ENCODE measurements around the gene CCDC50. TPM values are rescaled to one million over a fixed set of nuclear protein-coding genes. Genes with fewer than 3 reads are reported as not detected.

The CCDC50 gene
- total and polyA plus RNA-seq, 2 donors (not counting 3 experiments of a cell fraction or from before 2014, with no cell fraction given) = 44.4 to 137 TPM

DNA sequence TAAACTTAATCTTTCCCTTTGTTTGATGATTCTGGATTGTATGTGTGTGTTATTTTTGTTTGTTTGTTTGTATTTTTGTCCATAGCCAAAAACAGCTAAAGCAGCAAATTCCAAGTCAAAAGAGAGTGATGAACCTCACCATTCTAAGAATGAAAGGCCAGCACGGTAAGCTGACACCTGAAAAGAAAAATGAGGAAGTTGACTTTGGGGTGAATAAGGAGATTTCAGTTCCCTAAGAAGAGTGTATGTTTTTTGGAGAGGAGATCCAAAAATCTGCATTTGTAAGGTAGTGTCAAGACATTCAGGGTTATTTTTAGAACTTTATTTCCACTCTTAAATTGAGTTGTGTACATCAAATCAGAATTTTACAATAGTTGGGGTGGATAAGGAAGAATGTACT is 53.5 kb downstream of the CCDC50 start:
- FAIRE-seq (no peak), DNase-seq (ENCODE audit: low read depth, low spot score) (no peak)
- Histone ChIP-seq H3K79me2 (ENCODE audit: control insufficient read depth, insufficient read depth, low read length) (peaks cover 30% of the 10 kb centered on the region), H3K9me3 (replicated peaks; ENCODE audit: control insufficient read depth, insufficient read depth, low read length) (no peaks in the 10 kb centered on the region), H3K27ac (ENCODE audit: insufficient read depth, low read depth, low read length) (no peak overlapping the region), H2AFZ (ENCODE audit: low read depth, low read length) (no peak overlapping the region), H3K9me1 (replicated peaks; ENCODE audit: control insufficient read depth, extremely low read depth, insufficient read depth, low read length) (no peaks in the 10 kb centered on the region), H3K36me3 (ENCODE audit: control insufficient read depth in 2 of 2, extremely low read depth in 1 of 2, insufficient read depth in 2 of 2, low read length in 2 of 2) (peaks cover 10 to 17% of the 10 kb centered on the region in 2 experiments), H4K20me1 (replicated peaks; ENCODE audit: control insufficient read depth, extremely low read depth, insufficient read depth, low read length) (peaks cover 3% of the 10 kb centered on the region), H3K4me3 (replicated peaks in 1 of 3; ENCODE audit: insufficient read depth in 1 of 3, low read depth in 1 of 3, low read length in 3 of 3) (no peak overlapping the region), H3K4me2 (ENCODE audit: insufficient read depth, low read length) (no peak overlapping the region), H3K27me3 (ENCODE audit: control insufficient read depth in 2 of 2, insufficient read depth in 2 of 2, low read length in 2 of 2) (no peaks in the 10 kb centered on the region), H3K9ac (replicated peaks; ENCODE audit: extremely low read depth, insufficient read depth, low read length) (no peak overlapping the region), H3K4me1 (ENCODE audit: control insufficient read depth, extremely low read depth, insufficient read depth, low read length) (peaks cover 11% of the 10 kb centered on the region)
- dilution Hi-C loops (cut with MboI; ENCODE audit: extremely low pct_ligation_motif_present, low sequenced_read_pairs) = no loop called here
- POLR2A ChIA-PET = no interaction called here
- TF ChIP-seq POLR2AphosphoS5 (IDR thresholded peaks at IDR 0.05; ENCODE audit: insufficient read depth, low read depth, low read length) (no peak), FOS (IDR thresholded peaks at IDR 0.05; ENCODE audit: borderline replicate concordance, insufficient read depth, low read length) (no peak), POLR2A (IDR thresholded peaks at IDR 0.05; ENCODE audit: low read depth, low read length) (no peak), MAX (IDR thresholded peaks at IDR 0.05; ENCODE audit: insufficient read depth, insufficient read length) (no peak), GATA2 (IDR thresholded peaks at IDR 0.05; ENCODE audit: insufficient read depth, insufficient read length, low read depth, low read length) (no peak), JUN (IDR thresholded peaks at IDR 0.05; ENCODE audit: borderline replicate concordance, insufficient read depth, insufficient read length, low read depth) (no peak), MYC (IDR thresholded peaks at IDR 0.05; ENCODE audit: low read depth, low read length) (no peak), EZH2 (IDR thresholded peaks at IDR 0.05; ENCODE audit: borderline replicate concordance, low read depth, low read length, severe bottlenecking) (no peak)
- TF ChIP-seq, protein P1, sequence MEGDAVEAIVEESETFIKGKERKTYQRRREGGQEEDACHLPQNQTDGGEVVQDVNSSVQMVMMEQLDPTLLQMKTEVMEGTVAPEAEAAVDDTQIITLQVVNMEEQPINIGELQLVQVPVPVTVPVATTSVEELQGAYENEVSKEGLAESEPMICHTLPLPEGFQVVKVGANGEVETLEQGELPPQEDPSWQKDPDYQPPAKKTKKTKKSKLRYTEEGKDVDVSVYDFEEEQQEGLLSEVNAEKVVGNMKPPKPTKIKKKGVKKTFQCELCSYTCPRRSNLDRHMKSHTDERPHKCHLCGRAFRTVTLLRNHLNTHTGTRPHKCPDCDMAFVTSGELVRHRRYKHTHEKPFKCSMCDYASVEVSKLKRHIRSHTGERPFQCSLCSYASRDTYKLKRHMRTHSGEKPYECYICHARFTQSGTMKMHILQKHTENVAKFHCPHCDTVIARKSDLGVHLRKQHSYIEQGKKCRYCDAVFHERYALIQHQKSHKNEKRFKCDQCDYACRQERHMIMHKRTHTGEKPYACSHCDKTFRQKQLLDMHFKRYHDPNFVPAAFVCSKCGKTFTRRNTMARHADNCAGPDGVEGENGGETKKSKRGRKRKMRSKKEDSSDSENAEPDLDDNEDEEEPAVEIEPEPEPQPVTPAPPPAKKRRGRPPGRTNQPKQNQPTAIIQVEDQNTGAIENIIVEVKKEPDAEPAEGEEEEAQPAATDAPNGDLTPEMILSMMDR (IDR thresholded peaks at IDR 0.05; ENCODE audit: extremely low read depth in 1 of 2, insufficient read depth in 1 of 2, low read depth in 1 of 2, low read length in 2 of 2) = no peak
- CTCF ChIA-PET = interaction anchor here (0.9 to 1.6 kb wide), 4 partner anchors 9 to 247 kb away, joined by 3 to 4 read pairs (median 4); no protein-coding TSS in a partner anchor
- no TSS peak for BruUV-seq (replicated peaks)
- intact Hi-C loops (cut with micrococcal nuclease) = loop anchor here (10.0 kb wide), 1 partner anchor 498 kb away; no protein-coding TSS in a partner anchor

Data from endothelial cell of umbilical vein (primary cell).